GM19099 (cell line): ENCODE results near the gene OMP.

ENCODE experiments used
- POLR2A ChIP-seq: IDR thresholded peaks from 3 replicates; pipeline ENCODE4 v1.6.1; 2011; ENCODE audit warnings: low read depth; ENCODE audit not compliant: insufficient read length; ENCODE audit errors: extremely low read depth

The OMP gene

DNA sequence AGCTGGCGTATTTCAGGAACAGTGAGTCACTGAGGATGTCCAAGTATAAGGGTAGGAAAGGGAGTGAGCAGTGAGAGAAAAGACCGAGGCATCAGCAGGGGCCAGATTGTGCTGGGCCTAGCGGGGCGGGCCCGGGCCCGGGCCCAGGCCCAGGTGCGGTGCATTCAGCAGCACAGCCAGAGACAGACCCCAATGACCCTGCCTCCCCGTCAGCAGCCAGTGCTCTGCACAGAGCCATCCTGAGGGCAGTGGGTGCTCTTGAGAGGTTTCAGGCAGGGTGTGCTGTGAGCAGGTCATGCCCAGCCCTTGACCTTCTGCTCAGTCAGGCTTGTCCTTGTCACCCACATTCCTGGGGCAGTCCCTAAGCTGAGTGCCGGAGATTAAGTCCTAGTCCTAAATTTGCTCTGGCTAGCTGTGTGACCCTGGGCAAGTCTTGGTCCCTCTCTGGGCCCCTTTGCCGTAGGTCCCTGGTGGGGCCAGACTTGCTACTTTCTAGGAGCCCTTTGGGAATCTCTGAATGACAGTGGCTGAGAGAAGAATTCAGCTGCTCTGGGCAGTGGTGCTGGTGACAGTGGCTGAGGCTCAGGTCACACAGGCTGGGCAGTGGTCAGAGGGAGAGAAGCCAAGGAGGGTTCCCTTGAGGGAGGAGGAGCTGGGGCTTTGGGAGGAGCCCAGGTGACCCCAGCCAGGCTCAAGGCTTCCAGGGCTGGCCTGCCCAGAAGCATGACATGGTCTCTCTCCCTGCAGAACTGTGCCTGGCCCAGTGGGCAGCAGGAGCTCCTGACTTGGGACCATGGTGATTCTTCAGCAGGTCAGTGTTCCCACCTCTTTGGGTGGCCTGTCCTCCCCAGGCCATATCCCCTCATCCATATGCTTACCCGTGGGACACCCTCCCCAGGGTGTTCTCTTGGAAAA lies 27.5 kb downstream of the OMP start:
- no peak for TF ChIP-seq POLR2A

DNA sequence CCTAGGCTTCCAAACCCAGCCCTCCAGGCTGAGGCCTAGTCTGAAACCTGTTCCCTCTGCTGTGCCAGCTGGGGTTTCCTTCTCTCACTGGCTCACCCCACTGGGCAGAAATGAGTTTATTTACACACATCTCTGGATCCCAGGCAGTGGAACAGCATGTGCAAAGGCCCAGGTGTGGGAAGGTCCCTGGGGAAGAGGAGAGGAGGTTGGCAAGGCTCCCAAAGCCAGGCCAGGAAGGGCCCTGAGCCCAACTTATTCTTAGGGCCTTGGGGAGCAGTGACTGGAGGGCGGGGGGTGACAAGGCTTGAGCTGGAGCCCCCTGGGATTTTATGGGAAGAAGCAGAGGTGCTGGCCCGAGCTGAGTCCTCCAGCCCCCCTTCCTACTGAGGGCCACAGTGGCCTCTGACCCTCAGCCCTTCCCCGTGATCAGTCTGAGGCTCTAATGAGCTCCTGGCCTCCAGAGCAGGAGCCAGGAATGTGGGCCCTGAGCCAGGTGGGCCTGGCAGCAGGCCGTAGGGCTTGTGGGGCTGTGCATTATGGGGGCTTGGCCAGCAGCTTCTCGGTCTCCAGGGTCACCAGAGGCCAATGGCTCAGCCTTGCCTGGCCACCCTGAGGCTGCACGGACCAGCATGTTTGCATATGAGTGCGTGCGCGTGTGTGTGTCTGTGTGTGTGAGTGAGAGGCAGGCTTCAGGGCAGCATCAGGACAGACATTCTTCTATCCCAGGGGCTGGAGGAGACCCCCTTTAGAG lies 28.3 kb downstream of the OMP start:
- TF ChIP-seq POLR2A, result no peak

DNA sequence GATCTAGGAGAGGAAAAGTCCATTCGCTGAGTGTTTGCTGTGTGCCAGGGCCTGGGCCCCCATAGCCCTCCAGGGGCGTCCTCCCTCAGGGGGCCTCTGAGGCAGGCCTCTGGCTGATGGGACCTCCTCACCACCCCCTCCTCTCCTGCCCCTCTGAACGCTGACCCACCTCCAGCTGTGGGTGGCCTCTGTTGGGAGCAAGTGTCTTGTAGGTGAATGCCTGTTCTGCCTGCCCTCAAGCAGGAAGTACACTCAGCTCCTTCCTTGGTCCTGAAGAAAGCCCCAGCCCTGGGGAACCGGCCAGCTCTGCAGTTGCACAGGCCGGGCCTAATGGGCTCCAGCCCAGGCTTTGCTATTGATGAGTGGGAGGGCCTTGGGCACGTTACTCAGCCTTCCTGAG lies 28.9 kb downstream of the OMP start:
- no peak for TF ChIP-seq POLR2A

DNA sequence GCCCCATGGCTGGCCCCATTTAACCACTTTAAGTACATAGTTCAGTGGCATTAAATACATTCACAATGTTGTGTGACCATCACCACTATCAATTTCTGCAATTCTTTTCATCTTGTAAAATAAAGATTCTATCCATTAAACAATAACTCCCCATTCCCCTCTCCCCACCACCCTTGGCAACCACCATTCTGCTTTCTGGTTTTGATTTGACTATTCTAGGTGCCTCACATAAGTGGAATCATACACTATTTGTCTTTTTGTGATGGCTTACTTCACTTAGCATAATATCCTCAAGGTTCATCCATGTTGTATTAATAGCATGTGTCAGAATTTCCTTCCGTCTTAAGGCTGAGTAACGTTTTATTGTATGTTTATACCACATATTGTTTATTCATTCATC lies 32.4 kb downstream of the OMP start:
- no peak for TF ChIP-seq POLR2A

DNA sequence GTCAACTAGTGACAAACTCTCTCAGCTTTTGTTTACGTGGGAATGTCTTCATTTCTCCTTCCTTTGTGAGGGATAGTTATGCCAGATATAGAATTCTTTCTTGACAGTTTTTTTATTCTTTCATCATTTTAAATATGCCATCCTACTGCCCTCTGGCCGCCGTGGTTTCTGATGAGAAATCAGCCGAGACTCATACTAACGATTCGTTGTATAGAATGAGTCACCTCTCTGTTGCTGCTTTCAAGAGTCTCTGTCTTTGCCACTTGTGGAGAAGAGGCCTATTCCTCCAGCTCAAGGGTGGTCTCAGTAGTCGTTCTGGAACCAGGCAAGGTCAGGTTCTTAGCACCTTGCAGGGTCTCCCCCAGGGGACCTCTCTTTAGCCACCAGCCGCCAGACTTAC lies 33.4 kb downstream of the OMP start:
- no peak for TF ChIP-seq POLR2A

DNA sequence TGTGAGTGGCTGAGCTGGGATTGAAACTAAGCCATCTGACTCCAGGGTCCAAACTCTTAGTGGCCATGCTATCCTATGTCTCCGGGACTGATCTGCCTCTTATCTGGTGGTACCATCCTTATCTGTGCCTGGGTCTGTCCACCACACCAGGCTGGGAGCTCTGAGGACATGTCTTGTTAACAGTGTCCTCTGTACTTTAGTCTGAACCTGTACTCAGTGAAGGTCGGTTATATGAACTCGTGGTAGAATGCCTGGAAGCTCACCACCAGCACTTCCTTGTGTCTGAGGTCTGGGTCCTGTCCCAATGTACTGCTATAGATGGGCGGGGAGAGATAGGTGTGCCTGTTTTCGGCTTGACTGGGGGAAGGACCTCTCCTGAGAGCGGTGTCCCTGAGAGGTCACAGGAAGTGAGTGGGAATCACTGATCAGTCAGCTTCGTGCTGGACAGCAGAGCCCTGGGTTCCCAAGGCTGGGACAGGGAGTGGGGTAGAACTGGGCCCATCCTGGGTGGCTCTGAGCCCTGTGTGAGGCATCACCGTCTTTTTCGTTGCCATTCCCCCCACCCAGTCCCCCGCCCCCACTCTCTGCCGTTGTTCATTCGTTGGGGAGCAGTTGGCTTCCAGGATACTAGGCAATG lies 34.3 kb downstream of the OMP start:
- no peak for TF ChIP-seq POLR2A

DNA sequence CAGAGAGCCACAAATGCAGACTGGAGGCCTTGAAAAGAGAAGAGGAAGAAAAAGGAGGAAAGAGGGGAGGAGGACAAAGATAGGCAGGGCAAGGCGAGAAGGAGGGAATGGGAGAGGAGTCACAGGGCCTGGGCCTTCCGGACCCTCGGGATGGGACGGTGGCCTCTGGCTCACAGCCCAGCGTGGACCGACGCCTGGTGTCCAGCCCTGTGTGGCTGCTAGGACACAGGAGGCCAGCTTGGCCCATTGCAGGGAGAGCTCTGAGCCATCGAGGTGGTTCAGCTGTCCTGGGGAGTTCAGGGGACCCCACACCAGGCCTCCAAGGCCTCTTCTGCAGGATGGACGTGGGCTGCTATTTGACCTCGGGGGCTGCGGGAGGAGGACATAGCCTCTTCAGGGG lies 34.8 kb downstream of the OMP start:
- TF ChIP-seq POLR2A, result no peak

DNA sequence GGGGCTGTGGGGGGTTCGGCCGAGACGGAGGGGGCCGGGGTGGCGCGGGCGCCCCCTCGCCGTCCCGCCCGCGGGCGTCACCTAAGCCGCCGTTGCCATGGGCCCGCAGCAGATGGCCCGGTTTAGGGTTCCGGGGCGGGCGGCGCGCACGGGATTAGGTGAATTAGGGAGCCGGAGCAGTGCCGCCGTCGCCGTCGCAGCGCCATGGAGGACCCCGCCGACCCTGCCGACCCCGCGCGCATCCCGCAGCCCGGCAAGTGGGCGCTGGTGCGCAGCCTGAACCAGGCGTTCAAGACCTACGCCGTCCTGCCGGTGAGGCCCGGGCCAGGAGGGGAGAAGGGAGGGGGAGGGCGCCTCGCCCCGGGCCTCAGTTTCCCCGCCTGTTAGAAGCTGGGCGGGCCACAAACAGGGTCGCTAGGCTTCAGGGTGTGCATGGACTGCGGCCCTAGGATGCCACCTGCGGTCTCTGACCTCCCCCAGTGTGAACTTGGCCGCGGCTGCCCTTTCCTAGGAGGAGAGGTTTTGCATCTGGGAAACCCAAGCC lies 35.5 kb downstream of the OMP start:
- no peak for TF ChIP-seq POLR2A

DNA sequence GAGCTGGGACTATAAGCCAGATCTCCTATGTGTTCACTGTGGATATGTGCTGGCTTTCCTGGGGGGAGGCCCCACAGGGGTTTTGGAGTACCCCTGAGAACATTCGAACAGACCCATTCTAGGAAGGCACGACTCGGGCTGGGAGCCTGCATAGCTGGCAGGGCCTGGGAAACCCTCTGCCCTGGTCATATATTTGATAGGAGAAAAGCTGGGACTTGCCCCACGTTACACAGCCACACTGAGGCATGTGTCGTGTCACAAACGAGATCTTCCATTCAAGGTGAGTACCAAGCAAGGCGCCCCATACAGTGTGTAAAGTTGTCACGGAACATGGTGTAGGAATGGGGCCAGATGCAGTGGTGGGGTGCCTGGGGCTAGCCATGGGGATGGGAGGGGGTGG lies 36.6 kb downstream of the OMP start:
- TF ChIP-seq POLR2A, result no peak

DNA sequence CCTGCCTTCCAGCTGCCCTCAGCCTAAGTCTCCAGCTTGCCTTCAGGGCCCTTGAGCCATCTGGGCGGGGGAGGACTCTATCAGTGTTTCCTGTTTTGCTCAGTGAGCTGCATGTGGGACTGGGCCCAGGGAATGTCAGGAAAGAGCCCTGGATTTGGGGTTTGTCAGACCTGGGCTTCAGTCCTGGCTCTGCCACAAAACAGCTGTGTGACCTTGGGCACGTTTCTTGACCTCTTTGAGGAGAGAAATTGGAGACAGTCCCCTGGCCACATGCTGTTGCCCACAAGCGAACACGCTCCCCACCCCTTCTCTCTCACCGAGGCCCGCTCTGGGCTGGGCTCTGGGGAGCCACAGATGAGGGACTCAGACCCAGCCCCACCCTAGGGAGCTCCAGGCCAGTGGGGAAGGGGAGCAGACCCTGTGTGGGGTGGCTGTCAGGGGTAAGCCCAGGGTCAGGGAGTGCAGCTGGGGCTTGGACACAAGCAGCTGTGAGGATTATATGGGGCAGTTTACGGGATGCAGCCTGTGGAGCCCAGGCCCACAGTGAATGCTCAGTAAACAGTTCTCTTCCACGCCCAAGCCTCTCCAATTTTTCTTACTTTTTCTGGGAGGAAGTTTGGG lies 37.7 kb downstream of the OMP start:
- no peak for TF ChIP-seq POLR2A

DNA sequence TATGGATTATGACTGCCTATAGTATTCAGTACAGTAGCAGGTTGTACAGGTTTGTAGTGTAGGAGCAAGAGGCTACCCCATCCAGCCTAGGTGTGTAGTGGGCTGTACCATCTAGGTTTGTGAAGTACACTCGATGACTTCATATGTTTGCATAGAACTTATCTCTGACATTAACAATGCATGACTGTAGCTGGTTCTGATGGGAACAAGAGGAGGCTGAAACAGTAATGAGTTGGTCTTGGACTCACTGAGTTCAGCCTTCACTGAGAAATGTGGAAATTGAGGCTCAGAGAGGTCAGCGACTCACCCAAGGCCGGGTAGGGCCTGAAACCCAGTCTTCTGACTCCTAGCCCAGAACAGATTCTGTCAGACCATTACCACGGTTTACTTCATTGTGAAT lies 38.4 kb downstream of the OMP start:
- no peak for TF ChIP-seq POLR2A

DNA sequence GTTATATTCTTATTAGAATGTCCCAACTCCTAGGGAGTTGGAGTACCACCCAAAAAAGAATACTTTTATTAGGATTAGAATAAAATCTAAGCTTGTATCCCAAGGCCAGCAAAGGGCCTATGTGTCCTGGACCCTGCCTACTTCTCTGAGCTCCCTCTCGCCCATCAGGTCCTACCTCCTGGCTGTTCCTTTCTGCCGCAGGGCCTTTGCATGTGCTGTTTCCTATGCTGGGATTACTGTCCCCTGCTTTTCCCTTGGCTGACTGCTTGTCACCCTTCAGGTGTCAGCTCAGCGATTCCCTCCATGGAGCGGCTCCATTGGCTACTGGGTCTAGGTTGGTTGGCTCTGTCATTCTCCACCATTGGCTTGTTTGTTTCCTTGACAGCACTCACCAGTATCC lies 38.8 kb downstream of the OMP start:
- TF ChIP-seq POLR2A, result no peak

DNA sequence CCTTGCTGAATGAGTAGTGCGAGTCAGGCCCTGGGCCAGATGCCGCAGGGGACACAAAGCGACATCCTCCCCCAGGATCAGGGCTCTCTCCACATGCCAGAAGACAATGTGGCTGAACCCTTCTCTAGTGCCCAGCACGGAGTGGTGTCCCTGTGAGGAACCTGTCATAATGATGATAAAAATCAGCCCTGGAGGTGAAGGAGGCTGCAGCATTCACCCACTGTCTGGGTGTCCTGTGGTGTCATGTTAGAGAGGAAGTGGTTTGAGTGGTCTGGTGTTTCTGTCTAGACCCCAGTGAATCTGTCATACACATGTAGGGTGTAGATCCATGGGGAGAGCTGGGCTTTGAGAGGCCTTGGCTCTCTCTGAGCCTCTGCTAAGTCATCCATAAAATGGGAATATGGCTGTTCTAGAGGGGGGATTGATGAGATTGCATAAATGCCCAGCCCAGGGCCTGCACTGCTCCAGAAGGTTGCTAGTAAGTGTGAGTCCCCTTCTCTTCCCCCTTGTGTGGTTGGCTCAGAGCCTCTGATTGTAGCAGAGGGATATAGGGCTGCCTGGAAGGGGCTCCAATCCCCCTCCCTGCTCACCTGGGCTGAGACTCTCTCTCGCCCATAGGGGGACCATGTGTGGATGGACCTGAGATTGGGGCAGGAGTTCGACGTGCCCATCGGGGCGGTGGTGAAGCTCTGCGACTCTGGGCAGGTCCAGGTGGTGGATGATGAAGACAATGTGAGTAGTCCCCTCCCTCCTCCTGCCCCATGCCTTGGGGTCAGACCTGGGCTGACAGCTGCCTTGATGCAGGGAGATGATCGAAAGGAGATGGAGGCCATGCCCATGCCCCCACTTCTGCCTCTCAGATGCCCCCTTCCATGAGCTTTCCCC lies 39.7 kb downstream of the OMP start:
- TF ChIP-seq POLR2A, result no peak

DNA sequence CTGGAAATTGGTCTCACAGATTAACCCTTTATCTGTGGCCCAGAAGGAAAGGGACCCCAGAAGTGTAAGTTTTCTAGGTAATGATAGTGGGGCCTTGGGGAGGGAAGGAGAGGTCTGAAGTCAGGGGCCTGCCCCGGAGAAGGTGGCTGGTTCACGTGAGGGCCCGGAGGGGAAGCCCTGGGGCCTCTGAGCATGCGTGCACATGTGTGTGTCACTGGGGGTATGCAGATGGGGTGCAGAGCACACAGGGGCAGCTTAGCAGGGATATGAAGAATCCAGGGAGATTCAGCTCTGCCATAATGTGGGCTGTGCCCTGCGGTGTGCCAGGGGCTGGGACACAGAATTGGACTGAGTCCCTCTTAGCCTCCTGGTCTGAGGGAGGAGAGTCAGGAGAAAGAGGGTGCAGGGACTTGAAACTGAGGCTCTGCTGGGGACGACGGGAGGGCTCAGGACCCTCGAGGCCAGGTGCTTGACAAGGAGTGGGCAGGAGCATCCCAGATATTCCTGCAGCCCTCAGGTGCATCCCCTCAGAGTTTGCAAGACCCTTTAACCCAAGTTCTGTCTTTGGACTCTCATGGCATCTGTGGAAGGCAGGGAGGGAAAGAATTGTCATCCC lies 40.9 kb downstream of the OMP start:
- TF ChIP-seq POLR2A, result no peak

DNA sequence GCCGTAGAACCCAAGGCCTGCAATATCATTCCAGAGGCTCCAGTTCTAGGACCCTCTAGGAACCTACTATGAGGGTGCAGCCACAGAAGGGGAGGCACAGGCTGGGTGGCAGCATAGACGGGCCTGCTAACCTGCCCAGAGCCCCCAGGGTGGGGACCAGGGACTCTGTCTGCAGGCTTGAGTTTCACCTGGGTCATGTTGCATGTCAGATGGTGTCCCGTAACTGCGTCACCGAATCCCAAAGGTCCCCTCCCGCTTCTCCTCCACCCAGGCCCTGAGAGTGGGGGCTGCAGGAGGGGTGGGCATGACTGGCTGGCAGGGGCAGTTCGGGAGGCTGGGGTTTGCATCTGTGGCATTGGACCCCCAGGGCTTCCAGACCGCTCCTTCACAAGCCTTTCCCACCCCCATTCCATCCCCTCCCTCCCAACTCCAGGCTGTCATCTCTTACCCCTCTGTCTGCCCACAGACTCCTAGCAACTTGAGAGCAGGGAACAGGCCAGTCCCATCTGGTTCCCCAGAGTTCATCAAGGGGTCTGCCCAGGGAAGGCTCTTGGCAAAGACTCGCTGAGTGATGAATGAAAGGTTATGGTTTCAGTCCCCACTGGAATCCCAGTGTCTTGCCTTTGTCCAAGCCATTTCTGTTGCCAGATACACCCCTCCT lies 41.7 kb downstream of the OMP start:
- TF ChIP-seq POLR2A, result no peak
